HG03095 (cell line): ENCODE data around the gene CDK14.
"Not testable (repeated sequence)": the region's sequence is repeated elsewhere in the genome, so short reads cannot be mapped to it uniquely, and the experiment has no call there.

Source experiments
- ATAC-seq: cut with Tn5 transposase; IDR thresholded peaks from one replicate; pipeline ENCODE4 v1.9.1; 2021; ENCODE audit warnings: moderate library complexity; ENCODE audit not compliant: unreplicated experiment

Gene CDK14

DNA sequence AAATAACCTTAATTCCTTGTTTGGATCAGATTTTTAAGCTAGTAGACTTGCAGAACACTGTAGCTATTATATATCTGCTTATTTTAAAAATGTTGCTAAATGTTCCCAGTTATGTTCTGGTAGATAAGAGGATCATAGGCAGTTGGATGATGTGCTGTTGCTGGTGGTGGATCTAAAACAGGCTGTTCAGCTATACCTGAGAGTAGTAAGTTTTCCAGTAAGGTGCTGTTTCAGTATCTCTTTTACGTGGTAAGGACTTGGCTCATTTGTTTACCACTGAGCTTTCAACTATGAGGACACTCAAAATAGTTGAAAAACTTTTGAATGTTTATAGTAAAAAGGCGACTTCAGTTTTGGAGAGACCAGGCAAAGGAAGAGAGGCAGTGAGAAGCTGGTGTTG lies 180.9 kb downstream of the CDK14 start:
- peak; percentile 88 for ATAC-seq

DNA sequence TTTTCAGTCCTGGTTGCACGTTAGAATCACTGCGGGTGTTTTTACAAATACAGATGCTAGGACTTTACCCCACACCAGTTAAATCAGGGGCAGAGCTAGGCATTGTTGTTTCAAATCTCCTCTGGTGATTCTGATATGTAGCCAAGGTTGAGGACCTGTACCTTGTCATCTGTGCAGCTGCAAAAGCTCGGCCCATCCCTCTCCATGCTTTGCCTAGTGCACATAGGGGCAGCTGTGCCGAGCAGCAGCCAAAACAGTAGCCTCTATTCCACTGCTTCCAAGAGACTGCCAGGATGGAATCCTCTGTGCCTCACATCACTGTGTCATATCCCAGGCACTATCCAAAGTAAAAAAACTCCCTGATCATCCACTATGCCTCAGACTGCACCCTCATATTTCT lies 181.3 kb downstream of the CDK14 start:
- ATAC-seq, result peak; percentile 42

DNA sequence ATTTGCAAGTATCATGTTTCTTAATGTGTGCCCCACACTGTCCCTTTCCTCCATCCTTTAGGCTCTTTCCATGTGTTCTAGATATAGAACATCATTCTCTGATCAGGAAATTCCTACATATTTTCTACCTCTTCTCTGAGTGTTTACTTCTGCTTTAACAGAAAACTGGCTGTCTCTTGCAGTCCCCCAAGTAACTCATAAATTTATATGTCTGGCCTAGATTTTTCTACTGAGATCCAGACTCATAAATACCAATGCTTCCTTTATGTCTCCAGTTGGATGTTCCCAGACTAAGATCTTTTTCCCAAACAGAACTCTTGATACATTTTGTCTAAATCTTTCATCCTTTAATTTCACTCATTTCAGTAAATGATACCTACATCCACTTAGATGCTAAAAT lies 181.8 kb downstream of the CDK14 start:
- ATAC-seq, result no peak

DNA sequence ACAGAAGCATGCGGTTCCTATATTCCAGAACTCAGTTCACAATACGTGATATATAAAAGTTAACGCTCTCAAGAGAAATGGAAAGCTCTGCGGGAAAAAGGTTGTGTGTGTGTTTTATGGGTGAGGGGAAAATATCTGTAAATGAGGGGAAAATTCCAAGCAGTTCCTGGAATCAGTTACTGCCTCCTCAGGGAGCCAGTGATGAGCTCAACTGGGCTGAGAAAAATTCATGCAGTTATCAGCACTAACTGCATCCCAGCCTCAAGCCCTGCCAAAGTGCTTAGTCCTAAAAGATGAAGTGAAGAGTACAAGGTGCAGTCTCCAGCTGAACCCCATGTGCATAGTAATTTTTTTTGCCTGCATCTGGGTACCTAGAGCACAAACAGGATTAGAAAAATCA lies 191.9 kb downstream of the CDK14 start:
- ATAC-seq, result no peak

DNA sequence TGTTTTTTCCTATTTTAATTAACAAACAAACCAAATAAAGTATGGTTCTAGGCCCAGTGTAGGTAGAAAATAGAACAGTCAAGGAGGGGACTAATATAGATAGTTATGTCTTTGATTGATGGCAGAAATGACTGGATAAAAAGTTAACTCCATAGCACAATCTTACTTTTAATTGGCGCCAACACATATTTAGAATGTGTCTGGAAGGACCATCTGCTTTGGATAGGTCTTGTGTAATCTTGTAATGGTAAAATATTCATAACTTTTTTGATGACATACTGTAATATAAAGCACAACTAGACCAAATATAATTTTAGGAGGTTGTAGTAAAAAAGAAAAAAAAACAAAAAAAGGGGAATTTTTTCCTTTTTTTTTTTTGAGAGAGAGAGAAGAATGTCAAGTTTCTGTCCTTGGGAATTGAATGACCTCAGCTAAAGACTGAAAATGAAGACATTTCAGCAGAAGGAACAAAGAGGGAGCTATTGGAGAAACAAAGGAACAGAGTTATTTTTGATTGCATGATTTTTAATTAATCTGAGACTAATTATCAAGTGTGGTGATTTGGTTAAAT lies 193.7 kb downstream of the CDK14 start:
- ATAC-seq, result no peak

DNA sequence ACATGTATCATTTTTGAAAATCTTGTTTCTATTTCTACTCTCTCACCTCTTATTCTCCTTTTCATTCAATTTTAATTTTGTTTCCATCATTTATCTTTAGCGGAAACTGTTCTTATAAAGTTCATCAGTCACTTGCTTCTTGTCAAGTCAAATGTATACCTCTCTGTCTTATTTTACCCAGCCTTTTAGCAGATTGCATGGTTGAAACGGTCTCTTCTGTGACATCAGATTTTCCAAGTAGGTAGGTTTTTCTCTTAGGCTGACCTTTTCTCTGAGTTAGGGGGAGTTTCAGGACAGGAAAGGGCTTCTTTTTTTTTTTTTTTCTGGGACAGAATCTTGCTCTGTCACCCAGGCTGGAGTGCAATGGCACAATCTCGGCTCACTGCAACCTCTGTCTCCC lies 195.5 kb downstream of the CDK14 start:
- no peak for ATAC-seq

DNA sequence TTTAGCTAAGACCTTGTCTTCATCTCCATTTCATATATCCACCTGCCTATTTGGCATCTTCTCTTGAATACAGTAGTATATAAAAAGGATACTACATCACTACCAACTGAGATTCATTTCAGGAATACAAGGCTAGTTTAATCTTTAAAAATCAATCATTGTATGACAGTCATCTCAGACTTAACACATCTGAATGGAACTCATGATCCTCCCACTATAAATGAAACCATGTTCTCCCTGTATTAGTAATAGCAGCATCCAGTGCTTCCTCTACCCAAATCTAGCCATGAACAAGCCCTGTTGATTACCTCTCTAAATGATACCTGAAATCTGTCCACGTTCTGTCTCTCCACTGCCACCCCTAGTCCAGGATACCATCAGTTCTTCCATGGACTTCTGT lies 196.2 kb downstream of the CDK14 start:
- ATAC-seq, result no peak

DNA sequence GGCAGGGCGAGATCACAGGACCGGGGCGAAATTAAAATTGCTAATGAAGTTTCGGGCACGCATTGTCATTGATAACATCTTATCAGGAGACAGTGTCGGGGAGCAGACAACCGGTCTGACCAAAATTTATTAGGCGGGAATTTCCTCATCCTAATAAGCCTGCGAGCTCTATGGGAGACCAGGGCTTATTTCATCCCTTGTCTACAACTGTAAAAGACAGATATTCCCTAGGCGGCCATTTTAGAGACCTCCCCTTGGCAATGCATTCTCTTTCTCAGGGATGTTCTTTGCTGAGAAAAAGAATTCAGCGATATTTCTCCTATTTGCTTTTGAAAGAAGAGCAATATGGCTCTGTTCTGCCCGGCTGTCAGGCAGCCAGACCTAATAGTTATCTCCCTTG lies 198.1 kb downstream of the CDK14 start:
- not testable (repeated sequence) for ATAC-seq

DNA sequence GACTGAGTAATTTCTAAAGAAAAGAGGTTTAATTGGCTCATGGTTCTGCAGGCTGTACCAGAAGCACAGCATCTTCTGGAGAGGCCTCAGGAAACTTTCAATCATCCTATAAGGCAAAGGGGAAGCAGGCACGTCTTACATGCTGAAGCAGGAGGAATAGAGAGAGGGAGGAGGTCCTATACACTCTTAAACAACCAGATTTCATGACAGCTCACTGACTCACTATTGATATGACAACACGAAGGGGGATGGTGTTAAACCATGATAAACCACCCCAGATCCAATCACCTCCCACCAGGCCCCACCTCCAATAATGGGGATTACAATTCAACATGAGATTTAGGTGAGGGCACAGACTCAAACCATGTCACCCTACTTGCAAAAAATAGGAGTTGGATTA lies 201.5 kb downstream of the CDK14 start:
- ATAC-seq, result no peak

DNA sequence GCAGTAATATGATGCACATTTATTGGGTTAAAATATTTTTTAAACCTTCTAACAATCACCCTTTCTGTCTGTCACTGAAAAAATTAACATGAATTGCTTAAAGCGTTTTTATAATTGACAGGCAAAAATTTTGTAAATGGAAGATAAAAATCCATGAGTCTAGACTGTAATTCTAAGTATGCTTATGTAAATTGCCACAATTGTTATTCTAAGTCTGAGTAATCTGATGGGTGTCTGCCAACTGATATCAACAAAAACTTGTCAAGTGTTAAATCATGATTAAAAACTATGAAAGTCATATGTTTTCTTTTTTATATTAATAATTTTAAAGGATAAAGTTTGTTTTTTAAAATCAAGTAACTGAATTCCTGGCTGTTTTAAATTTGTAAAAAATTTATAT lies 208.2 kb downstream of the CDK14 start:
- no peak for ATAC-seq

DNA sequence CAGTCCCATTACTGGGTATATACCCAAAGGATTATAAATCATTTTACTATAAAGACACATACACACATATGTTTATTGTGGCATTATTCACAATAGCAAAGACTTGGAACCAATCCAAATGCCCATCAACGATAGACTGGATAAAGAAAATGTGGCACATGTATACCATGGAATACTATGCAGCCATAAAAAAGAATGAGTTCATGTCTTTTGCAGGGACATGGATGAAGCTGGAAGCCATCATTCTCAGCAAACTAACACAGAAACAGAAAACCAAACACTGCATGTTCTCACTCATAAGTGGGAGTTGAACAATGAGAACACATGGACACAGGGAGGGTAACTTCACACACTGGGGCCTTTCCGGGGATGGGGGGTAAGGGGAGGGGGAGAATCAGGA lies 219.4 kb downstream of the CDK14 start:
- not testable (repeated sequence) for ATAC-seq

DNA sequence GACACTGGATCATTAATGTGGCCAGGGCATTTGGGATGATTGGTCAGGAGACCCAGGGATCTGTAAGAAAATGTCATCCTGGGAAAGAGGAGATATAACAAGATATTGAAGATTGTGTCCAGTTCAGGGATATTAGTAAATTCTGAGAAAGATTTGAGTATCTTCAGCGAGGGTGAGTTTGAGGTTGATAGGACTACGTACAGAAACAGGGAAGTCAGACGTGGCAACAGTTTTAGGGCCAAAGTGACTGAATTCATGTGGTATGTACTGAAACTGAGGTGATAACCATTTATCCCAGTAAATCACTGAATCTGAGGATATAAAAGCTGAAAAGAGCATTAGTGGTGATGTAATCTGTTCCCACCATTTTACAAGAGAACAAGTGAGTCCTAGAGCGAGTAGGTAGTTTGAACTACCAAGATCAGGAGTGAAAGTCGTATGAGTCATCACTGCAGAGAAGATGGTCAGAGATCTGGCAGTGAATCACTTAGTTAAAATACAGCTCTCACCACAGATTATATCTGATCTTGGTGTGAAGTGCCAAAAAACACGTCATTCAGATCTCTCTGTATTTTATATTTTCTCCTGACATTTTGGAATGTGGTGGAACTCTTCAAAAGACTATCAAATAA lies 220.5 kb downstream of the CDK14 start:
- peak; percentile 99 for ATAC-seq

DNA sequence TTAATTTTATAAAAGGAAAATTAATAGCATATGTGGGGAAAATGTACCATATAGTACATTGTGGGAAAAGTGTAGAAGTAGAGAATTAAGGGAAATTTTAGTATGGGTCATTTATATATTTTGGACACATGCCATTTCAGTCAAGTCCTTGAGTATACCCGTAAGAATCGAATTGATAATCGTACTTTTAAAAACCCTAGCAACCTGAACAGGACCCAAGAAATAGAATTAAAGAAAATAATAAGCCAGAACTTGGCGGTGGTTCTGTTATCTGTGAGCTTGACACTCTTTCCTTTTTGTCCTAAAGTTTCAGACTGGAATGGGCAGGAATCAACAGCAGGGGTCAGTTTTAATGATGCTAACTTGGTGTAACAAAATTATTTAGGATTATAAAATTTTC lies 221.0 kb downstream of the CDK14 start:
- no peak for ATAC-seq

DNA sequence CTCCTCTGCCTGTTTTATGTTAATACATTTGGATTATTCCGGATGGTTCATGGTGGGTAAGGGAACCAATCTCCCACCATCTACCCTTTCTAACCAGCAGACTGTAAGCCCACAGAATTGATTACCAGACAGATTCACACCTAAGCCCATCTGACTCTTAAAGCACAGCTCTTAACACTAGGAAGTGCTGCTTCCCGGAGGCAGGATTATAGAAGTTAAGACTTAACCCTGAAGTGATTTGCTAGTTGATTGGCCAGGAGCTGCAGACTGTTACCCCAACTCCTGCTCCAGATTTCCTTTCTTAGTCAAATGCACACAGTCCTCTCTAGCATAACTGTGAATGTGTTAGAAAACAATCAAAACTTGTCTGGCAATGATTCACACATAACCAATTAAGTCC lies 221.7 kb downstream of the CDK14 start:
- no peak for ATAC-seq

DNA sequence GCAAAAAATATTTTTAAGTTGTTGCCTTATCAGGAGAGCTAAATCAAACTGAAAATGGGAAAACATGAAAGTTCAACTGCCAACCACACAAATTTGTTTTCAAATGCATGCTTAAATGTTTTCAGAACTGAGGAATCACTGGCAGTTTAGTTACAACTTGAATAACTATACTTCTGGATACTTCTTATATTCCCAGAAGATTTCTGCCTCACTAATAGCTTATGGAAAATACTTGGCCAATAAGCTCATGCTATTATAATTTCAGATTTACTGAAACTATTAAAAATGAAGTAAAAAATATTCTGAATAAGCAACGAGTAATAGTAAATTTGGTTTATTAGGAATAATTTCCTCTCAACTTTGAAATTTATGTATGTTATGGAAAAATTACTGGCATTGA lies 222.2 kb downstream of the CDK14 start:
- no peak for ATAC-seq

DNA sequence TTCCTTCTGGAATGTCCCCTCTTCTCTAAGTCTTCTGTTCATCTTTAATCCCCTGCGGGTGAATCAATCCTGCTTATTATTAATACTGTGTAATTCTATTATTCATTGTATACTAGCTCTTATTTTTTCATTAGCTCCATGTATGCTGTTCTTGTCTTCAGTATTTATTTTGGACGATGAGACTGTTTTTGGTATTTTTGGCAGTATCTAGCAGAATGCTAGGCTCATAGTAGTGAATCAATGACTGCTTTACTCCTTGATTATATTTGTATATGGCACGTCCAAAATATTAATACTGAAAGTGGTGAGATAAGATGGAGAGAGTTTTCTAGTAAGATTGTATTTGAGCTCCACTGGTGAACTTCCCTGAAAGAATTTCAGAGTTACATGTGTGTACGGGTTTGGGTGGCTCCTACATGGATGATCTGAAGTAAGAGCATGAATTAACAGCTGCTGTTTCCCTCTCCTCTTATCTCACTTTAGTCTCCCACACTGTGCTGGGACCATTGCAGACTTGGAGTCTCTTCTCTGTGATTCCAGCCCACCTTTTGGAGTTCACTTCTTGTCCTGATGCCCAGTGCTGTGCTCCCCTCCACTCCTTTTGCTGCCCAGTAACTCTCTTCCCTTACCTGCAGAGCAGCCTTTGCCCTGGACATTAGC lies 226.0 kb downstream of the CDK14 start:
- no peak for ATAC-seq

DNA sequence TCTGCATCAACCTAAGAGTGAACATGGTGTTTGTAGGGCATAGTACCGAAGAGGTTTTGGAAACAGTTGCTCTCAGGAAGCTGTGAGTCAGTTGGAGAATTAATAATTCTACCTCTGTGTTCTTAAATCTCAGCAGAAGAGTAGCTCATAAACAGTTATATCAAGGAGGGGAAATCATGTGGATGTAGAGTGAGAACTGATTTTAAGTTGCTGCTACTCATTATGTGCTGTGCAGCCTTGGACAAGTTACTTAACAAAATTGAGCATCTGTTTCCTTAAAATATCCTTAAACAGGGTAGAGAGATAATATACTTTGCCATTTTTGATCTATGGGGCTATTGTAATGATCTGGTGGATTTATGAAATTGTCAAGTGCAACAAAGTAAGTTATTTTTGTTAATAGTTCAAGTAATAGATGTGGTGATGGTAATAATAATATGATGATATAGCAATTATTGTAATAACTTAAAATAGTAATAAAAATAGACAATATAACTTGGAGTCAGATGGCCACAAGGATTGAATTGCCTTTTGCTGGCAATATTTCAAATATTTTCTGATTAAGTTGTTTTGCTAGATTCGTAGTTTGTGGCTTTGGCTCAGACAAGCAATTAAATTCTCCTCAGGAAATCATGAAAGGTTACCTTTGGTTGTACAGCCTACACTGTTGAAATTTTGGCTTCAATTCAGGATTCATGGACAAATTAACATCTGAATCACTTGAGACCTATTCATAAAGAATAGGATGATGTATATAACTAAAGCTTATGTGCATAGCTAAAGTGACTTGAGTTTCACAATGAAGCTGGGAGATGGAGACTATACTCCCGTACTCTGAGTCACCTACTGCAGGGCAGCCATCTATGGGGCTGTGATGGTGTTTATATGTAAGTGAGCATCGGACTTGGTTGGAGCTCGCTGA lies 228.5 kb downstream of the CDK14 start:
- ATAC-seq, result no peak

DNA sequence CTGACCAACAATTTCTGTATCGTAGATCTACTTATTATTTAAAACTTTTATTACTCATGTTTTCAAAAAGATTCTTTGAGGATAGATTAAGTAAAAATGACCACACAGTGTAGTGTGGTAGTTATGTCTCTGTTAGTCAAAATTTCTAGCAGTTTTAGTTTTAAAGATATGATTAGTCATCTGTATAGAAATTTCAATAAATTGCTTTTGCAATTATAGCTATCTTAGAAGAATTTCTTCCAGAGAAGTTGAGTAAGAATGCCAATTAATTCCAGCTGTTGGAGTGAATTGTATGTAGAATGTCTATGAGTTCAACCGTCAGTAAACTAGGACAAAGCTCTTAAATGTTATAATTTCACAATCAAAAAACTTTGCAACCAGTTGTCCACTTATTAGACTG lies 229.7 kb downstream of the CDK14 start:
- no peak for ATAC-seq

DNA sequence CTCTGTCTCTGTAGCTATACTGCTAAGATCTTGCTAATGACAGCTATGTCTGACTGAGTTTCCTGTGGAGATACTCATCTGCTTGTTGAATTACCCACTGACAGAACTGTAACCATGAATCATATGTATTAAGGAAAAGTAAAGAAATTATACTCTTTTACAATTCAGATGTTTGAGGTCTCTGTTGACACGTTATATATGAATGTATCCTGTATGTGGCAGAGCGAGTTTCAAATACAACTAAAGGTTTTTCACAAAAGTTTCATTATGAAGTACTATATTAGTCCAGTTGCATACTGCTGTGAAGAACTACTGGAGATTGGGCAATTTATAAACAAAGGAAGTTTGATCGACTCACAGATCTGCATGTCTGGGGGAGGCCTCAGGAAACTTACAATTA lies 232.5 kb downstream of the CDK14 start:
- ATAC-seq, result no peak

DNA sequence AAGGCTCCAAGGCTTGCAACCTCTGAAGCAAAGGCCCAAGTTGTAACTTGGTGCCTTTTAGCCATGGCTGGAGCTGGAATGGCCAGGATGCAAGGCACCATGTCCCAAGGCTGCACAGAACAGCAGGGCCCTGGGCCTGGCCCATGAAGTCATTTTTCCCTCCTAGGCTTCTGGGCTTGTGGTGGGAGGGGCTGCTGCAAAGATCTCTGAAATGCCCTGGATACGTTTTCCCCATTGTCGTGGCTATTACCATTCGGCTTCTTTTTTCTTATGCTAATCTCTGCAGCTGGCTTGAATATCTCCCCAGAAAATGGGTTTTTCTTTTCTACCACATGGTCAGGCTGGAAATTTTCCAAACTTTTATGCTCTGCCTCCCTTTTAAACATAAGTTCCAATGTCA lies 234.2 kb downstream of the CDK14 start:
- ATAC-seq, result no peak

DNA sequence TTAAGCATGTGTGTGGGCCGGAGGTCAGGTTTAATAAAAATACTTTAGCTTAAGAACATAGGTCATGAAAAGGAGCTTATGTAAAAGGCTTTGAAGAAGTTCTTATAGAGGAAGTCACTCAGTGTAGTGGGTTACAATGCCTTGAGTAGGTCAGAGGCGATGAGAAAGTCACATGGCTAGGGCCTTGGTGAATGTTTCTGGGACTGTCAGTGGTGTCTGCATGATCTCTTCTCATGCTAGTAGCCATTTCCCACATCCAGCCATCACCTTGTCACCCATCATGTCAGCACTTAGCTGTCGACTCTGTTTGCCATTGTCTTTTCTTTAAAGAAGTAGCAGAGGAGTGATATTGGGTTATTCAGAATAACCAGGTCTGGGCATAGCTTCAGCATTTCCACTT lies 236.6 kb downstream of the CDK14 start:
- no peak for ATAC-seq

DNA sequence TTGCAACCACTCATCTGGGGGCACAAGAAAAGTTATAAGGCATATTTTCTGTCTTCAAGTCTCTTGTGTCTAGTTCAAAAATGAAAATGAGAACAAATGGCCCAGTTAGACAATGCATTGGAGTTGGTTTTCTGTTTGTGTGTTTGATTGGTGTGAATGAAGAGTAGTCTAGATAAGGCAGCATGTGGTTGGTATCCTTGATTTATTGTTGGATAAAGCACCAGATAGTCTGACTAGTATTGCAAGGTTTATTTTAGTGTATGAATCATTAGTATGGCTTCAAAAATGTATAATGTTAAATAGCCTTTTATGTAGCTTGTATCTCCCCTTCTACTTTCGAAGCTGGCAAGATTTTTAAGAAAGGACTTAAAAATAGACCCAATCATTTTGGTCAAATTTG lies 237.3 kb downstream of the CDK14 start:
- ATAC-seq, result no peak
